Astrocyte of the cerebellum (primary cell): ENCODE measurements around the gene HSPB2.

Source experiments
- DNase-seq: peaks from one replicate; pipeline ENCODE4 v3.0.0-alpha.2; 2011; ENCODE audit warnings: low read depth
- H3K4me3 ChIP-seq: 2 replicates; pipeline ENCODE4 v1.5.1; 2011; ENCODE audit warnings: mild to moderate bottlenecking, low read depth, low read length, moderate library complexity
- CTCF ChIP-seq: IDR thresholded peaks from 2 replicates; pipeline ENCODE4 v1.5.1; 2012; ENCODE audit warnings: low read length, low read depth, moderate library complexity, mild to moderate bottlenecking; ENCODE audit errors: missing control alignments
- in situ Hi-C: cut with HindIII; loops from 2 replicates; pipeline ENCODE4 v1.10.0; 2017; ENCODE audit warnings: low sequenced_read_pairs

The HSPB2 gene

GRCh38 chr11:111942829-111943228 lies 30.3 kb downstream of the HSPB2 start:
- no peak overlapping the region for H3K4me3 ChIP-seq
- DNase-seq: no peak
- in situ Hi-C loops: no loop called here
- no peak for TF ChIP-seq CTCF

DNA sequence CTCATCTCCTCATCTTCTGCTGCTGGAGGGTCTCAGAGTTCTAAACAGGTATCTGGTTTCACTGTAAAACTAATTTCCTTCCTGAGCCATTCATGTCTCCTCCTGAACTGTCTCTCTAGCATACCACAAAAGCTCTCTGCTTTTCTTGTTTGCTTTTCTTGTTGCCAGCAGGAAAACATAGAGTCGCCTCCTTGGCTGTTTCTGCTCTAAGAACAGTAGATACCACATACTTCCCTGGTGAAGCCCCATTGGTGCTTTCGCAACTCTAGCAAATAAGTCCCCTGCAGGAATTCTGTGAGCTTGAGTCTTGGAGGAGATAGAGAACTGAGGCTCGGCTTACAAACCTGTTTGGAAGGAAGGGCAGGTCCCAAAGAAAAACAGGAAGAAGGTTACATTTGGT lies 31.6 kb downstream of the HSPB2 start:
- in situ Hi-C loops: no loop called here
- no peak overlapping the region for H3K4me3 ChIP-seq
- no peak for DNase-seq
- no peak for TF ChIP-seq CTCF

- peak; percentile 74 for DNase-seq
- in situ Hi-C loops: no loop called here
- H3K4me3 ChIP-seq: no peak overlapping the region
- TF ChIP-seq CTCF: no peak
Observed at GRCh38 chr11:111944651-111945051, 32.1 kb downstream of the HSPB2 start.

DNA sequence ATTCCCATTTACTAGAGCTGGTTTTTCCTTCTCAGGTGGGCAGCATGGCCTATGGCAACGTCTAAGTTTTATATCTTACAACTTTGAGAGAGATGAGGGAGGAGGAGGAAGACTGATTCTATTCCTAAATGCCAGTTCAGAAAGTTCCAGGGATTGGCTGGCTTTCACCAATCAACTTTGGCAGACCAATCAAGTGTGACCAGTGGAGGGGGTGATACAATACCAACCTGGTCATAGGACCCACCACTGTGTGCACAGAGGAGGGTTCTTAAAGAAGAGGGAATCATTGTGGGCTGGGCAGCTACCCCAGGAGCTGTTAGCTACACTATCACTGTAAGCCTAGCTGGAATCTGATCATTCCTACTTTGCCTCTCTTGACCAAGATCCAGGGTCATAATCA lies 32.7 kb downstream of the HSPB2 start:
- no peak for DNase-seq
- TF ChIP-seq CTCF: no peak
- in situ Hi-C loops: no loop called here
- no peak overlapping the region for H3K4me3 ChIP-seq

GRCh38 chr11:111946499-111946898 lies 34.0 kb downstream of the HSPB2 start:
- in situ Hi-C loops: no loop called here
- TF ChIP-seq CTCF: no peak
- H3K4me3 ChIP-seq: no peak overlapping the region
- DNase-seq: no peak

GRCh38 chr11:111947143-111947542 lies 34.6 kb downstream of the HSPB2 start:
- in situ Hi-C loops: no loop called here
- H3K4me3 ChIP-seq: no peak overlapping the region
- DNase-seq: no peak

More at GRCh38 chr11:111947143-111947542, 34.6 kb downstream of the HSPB2 start:
- TF ChIP-seq CTCF: no peak
